Stimulated activated CD8-positive, alpha-beta memory T cell treated with anti-CD3 and anti-CD28 coated beads, Interleukin-2, amount 100 ng/mL, for 1 hour (primary cell): ENCODE results near the gene CGN.

Experiments used
- DNase-seq, 2 donors: peaks; one replicate each; pipeline ENCODE4 v3.0.0-alpha.2; 2020; ENCODE audit warnings: low read depth in 2 of 2

CGN gene, protein sequence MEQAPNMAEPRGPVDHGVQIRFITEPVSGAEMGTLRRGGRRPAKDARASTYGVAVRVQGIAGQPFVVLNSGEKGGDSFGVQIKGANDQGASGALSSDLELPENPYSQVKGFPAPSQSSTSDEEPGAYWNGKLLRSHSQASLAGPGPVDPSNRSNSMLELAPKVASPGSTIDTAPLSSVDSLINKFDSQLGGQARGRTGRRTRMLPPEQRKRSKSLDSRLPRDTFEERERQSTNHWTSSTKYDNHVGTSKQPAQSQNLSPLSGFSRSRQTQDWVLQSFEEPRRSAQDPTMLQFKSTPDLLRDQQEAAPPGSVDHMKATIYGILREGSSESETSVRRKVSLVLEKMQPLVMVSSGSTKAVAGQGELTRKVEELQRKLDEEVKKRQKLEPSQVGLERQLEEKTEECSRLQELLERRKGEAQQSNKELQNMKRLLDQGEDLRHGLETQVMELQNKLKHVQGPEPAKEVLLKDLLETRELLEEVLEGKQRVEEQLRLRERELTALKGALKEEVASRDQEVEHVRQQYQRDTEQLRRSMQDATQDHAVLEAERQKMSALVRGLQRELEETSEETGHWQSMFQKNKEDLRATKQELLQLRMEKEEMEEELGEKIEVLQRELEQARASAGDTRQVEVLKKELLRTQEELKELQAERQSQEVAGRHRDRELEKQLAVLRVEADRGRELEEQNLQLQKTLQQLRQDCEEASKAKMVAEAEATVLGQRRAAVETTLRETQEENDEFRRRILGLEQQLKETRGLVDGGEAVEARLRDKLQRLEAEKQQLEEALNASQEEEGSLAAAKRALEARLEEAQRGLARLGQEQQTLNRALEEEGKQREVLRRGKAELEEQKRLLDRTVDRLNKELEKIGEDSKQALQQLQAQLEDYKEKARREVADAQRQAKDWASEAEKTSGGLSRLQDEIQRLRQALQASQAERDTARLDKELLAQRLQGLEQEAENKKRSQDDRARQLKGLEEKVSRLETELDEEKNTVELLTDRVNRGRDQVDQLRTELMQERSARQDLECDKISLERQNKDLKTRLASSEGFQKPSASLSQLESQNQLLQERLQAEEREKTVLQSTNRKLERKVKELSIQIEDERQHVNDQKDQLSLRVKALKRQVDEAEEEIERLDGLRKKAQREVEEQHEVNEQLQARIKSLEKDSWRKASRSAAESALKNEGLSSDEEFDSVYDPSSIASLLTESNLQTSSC

GRCh38 chr1:151510957-151511635, at the start of gene CGN:
CGN (plus strand) TSS chr1:151511387; CDS start chr1:151518520, 7,133 bp downstream.
- peak; percentile 70 to 79 for DNase-seq

- no peak for DNase-seq
Measured at GRCh38 chr1:151461694-151462093, 49.5 kb upstream of the CGN start.

- DNase-seq, result no peak
Measured at GRCh38 chr1:151465026-151465425, 46.2 kb upstream of the CGN start.

DNA sequence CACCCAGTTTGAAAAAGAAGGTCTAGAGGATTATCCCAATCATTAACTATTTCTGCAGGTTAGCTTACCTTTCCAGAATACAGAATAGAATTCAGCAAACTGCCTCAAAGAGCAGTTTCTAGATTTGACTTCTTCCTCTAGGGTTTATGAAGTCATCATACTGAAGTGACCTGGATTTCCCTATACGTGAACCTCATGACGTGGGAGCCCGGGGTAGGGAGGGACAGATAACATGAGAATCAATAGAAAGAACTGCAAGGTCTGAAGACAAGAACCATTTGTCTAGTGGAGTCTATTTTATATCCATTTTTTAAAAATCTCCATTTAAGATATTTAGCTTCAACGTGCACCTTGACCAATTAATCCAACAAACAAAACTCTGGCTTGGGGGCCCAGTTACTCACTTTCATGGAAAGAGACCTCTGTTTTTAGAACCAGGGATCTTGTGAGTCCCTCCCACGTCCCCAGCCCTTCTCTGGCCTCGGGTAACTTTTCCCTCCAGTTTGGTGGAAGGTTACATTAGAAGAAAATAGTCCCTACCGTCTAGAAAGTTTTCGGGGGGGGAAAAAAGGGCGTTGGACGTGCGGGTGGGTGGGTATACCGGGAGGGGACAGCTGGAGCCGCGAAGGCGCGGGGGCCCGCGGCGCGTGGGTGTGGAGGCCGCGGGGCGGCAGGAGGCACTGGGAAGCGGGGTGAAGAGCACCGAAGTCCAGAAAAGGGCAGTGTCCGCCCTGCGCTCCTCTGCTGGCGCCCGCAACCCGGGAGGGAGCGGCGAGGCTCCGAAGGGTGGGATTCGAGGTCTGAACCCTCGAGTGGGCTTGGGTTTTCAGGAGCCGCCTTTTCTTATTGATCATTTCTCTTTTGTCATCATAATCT, 38.1 kb upstream of the CGN start:
- DNase-seq, result no peak

GRCh38 chr1:151474745-151475144, 36.4 kb upstream of the CGN start:
- DNase-seq, result no peak

DNA sequence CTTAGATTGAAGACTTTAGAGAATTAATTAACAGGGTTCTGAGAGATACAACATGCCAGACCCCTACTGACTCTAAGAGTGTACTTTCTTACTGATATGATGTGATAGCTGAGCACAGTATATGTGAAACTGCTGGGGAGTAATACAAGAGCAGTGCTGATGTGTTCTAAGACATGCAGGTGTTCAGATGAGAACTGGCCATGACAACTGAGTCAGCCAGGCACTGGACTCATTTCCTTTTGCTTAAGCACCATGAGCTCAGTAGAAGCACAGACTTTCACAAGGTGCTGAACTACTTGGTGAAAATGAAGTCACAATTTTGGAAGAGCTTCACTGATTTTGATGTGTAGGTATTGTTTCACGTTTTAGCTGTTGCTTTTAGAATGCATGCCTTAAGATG, 36.0 kb upstream of the CGN start:
- no peak for DNase-seq

GRCh38 chr1:151476083-151476482, 35.1 kb upstream of the CGN start:
- no peak for DNase-seq

DNA sequence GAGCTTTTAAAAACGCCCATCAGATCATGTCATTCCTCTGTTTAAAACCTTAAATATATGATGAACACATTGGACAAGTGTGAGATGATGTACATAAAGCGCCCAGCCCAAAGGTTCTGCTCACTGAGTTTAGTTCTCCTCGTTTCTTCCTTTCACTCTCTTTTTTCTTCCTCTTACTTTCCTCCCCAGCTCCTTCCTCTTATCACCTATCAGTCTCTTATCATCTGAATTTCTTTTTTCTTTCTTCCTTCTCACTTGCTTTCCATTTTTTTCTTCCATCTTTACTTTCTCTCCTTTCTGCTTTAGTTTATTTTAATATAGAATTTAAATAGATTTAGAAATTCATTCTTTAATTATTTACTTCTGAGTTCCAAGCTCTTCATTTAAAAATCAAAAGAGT, 34.1 kb upstream of the CGN start:
- no peak for DNase-seq

DNA sequence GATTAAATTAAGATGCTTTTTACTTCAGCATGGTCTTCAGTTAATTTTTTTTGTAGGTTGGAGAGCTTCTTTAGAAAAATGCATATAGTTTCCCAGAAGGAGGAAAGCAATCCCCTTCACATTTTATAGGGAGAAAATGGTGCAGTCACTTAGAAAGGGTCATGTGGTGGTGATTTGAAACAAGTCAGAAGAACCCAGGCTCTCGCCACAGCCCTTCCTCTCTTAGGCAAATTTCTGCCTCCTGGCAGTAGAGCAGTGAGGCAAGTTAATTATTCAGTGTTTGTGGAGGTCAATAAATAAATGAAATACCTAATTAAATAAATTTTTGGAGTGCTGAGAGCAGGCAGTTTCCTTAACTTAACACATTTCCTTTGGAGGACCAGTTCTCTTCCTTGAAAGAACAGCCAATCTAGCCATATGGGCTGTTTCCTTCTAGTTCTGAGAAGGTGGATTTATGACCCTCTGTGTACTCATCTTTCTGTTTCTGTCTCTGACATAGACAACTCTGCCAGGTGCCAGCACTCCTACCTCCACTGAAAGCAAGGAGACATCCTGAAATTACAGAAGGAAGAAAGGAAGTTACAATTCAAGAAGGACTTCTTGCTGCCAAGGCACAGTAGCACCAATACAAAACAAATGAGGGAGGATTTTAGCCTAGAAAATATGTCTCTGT, 32.9 kb upstream of the CGN start:
- DNase-seq, result no peak

DNA sequence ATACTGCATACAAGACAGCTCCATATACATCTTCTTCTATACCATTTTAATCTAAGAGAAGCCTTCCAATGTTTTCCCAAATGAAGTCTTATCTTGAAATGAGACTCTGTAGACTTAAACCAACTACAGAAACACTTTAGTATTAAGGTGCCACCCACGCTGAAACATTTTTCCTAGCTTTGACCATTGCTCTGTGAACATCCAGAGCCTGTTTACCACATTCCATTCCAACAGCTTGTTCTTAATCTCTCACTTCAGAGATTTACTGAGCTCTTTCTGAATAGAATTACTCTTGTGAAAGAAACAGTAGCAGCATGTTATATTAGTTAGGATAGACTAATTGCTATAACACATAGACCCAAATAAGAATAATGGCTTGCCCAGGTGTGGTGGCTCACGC, 32.3 kb upstream of the CGN start:
- no peak for DNase-seq

- DNase-seq, result no peak
Measured at GRCh38 chr1:151479462-151479861, 31.7 kb upstream of the CGN start.

GRCh38 chr1:151482017-151482416, 29.2 kb upstream of the CGN start:
- DNase-seq, result no peak

- no peak for DNase-seq
Measured at GRCh38 chr1:151485685-151486255, 25.4 kb upstream of the CGN start.

DNA sequence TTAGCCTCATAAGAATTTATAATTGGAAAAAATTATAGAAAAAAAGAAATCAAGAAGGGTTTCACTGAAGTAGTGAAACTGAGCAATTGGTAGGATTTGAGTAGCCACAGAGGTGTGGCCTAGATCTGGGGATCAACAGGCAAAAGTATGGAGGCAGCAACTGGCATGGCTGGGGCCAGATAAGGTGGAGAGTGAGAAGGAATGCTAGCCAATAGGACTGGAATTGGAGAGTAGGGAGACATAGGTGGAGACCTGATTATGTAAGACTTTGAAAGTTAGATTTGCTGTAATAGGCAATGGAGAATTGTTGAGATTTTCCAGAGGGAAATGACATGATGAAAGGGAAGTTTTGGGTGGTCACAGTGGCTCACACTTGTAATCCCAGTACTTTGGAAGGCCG, 24.6 kb upstream of the CGN start:
- DNase-seq, result no peak

DNA sequence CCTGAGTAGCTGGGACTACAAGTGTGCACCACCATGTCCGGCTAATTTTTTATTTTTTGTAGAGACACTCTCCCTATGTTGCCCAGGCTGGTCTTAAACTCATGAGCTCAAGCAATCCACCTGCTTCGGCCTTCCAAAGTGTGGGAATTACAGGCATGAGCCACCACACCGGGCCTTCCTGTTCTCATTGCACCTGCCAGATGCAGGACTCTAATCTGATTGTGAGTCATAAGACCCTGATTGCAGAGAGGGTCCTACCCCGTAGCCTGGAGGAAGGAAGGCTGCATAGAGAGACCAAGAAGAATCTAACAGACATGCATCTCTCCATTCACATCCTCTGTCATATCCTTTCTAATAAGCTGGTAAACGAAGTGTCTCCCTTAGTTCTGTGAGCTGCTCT, 19.5 kb upstream of the CGN start:
- no peak for DNase-seq

GRCh38 chr1:151492120-151492519, 19.1 kb upstream of the CGN start:
- no peak for DNase-seq

DNA sequence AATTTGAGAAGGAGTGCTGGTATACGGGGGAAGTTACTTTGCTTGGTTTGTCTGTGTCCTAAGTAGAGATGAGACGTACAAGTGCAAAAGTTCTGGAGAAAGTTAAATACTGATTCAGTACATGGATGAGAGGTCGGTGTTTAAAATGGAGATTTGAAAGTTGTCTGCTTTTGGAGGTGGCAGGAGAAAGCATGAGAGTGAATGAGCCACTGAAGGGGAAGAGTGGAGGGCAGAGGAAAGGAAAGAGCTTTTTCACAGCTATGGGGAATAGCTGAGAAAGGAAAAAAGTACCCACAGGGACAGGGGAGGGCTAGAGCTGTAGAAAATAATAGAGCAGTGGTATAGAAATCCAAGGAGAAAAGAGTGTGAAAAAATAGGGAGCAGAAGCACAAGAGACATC, 18.1 kb upstream of the CGN start:
- no peak for DNase-seq

DNA sequence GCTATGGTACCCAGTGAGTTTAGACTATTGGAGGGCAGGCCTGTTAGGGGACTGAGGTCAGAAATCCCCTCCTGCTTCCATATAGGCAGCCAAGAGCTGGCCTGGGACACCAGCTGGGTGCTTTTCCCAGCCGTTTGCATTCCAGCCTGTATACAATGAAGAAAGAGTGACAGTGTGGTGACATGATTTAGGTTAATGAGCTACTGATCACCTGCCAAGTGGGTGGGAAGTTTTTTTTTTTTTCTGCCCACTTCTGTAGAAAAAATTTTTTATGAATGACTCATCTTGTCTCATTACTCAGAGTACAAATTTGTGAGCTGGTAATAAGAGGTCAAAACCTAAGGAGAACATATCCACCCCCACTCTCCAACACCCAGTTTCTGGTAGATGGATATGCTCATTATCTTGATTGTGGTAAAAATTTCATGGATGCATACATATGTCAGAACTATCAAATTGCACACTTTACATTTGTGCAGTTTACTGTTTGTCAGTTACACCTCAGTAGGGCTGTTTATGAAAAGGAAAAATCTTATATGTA, 16.4 kb upstream of the CGN start:
- no peak for DNase-seq

DNA sequence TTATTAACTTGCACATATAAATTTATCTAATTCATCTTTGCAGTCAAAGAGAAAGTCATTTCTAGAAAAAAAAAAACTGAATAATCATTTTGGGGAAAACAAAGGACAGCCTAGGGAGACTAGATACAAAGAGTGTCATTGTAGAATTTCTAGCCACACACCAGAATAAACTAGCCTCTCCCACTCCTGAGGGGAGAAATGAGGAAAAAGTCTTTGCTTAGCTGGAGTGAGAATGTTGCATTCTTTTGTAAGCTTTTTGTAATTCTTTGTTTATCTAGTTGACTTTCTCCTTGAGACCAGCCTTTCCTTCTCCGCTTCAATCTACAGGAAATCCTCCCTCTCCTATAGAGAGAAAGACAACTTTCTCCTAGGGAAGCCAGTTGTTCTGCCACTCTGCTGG, 15.9 kb upstream of the CGN start:
- DNase-seq, result no peak

GRCh38 chr1:151499365-151499764, 11.8 kb upstream of the CGN start:
- no peak for DNase-seq
